GM19467 (cell line): Measurements from ENCODE around the gene WNT1.

ENCODE experiments used
- ATAC-seq: cut with Tn5 transposase; IDR thresholded peaks from one replicate; pipeline ENCODE4 v1.9.1; 2021; ENCODE audit warnings: mild to moderate bottlenecking, moderate library complexity; ENCODE audit not compliant: unreplicated experiment

Gene WNT1

DNA sequence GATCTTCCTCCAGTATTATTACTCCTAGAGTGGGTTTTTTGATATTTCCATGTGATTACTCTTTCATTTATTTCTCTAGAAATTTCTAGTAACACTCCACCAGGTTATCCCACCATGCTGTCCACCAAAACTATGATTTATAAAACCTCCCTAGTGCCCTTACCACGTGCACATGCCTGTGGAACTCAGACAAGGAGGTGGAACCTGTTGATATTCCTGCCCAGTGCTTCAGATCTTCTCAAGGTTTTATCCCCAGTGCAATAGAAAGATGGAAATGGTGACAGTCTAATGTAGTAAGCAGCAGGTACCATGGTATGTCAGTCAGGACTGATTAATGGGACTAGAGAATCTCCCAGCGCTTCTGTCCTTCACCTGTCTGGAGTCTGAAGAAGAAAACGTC, 17.3 kb upstream of the WNT1 start:
- no peak for ATAC-seq

DNA sequence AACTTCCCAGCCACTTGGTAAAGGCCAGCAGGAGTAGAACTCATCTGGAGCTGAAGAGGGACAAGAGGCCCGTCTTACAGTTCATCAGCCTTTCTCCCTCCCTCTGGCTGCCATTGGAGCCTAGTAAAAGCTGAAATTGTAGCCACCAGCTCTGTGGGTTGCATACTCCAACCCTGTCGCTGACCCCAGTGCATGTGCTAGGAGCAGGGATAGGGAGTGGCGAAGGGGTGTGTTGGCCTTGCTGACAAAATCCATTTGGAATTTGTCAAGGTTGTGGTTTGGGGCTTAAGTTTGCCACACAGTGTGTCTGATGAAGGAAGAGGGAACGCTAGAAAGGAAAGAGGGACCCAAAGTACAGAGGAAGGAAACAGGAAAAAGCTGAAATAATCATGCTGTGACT, 16.8 kb upstream of the WNT1 start:
- no peak for ATAC-seq

DNA sequence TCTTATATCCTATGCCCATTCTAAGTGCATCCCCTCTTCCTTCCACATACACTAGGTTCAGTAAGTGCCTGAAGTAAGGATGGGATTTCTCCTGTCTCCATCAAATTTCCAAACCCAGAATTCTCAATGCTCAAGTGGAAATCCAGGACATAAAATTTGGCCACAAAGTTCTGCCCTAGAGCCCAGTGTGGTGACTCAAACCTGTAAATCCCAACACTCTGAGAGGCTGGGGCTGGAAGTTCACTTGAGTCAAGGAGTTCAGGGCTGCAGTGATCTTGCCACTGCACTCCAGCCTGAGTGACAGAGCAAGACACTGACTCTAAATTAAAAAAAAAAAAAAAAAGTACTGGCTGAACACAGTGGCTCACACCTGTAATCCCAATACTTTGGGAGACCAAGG, 16.3 kb upstream of the WNT1 start:
- ATAC-seq = no peak

DNA sequence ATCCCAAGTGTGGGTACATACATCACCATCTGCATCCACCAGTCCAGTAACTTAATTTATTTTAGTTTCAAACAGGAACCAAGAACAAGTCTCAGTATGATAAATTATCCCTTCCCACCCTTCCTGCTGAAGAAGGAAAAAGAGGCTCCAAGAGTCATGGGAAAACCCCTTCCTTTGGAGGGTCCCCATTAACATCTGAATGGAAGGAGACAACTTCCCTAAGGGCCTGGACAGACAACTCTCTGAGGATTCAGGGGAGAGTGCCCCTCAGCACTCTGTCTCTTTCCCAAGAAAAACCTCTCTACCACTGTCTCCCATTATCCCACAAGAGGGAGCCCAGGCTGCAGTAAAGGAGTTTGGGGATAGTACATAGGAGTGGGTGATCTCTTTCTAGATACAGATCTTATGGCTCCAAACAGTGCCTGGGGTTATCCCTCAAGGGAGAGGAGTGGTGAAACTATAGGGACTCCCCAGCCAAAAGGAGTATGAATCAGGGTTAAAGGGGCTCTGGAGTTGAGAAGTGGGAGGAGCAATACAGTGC, 12.8 kb upstream of the WNT1 start:
- ATAC-seq = no peak

DNA sequence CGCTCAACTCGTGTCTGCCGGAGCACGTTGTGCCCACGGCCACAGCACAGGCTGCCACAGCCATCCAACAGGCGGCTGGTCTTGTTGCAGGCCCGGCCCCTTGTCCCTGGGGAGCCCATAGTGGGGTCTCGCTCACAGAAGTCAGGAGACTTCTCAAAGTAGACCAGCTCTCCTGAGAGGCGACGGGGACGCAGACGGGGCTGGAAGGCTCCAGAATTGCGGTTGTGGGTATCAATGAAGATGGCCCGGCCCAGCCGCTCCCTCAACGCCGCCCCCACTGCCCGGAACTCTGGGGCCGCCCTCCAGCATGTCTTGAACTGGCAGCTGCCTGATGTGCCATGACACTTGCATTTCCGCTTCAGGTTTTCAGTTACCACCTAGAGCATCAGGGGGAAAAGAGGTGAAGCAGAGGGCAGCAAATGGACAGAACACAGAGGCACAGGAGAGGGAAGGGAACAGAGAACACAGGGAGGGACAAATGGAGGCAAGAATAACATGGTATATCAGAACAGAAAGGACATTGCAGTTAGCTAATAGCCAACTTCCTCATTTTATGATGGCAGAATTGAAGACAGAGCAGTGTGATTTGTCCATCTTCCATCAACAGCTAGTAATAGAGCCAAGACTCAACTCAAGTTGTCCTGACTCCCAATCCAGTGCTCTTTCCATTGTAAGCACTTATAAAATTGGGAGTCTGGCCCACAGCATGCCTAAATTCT, 11.8 kb upstream of the WNT1 start:
- ATAC-seq = no peak

DNA sequence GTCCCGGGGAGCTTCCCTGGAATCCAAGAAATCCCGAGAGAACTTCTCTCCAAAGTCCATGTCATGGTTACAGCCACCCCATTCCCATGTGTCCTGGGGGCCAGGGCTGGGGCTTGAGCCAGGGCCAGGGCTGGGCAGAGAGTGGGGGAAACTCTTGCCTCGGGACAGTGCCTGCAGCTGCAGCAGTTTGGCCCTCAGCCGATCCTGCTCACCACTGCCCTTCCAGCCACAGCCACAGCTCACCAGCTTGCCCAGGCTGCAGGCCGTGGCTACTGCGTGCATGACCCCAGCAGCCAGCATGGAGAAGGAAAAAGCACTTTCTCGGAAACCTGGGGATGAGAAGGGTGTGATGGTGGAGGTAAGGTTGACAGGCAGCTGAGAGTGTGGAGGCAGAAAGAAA, 10.1 kb upstream of the WNT1 start:
- no peak for ATAC-seq

DNA sequence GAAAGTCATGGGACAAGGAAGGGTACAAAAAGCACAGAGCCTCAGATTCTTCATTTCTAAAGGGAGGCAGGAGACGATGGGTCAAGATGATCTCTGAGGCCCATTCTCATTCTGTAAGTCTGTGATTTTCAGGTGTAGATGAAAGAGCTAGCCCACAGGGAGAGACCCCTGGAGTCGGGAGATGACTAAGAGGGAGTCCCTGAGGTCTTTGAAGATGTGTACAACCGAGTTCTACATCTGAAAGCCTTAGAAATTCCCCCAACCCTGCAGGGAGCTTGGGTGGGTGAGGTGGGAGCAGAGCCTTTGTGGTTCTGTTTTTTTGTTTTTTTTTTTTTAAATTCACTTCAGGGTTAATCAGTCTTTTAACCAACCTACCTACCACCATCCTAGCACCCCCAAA, 9.7 kb upstream of the WNT1 start:
- ATAC-seq = no peak

DNA sequence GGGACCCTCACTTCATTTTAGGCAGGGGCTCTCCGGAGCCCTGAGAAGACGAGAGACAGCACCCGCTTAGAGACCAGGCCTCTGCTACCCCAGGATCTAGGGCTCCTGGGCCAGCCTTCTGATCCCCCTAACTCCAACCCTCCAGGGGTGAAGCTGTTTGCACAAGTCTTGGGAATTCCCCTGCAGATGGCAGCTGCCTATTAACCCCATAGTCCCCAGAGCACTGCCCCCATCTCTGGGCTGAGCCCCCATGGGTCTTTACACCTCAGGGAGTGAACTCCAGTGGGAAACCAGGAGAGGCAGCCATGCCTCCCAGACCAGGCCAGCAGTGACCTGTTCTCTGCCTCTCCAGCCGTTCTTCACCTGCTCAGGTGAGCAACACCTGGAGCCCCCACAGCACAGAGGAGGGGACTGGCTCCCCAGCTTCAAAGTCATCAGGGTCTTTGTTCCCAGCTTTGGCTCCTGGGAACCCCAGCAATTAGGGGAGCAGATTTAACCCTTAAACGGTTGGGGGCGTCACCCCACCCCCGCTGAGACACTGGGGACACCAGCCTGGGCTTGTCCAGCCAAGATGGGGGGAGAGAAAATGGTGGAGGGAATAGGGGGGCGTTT, 8.9 kb upstream of the WNT1 start:
- no peak for ATAC-seq

DNA sequence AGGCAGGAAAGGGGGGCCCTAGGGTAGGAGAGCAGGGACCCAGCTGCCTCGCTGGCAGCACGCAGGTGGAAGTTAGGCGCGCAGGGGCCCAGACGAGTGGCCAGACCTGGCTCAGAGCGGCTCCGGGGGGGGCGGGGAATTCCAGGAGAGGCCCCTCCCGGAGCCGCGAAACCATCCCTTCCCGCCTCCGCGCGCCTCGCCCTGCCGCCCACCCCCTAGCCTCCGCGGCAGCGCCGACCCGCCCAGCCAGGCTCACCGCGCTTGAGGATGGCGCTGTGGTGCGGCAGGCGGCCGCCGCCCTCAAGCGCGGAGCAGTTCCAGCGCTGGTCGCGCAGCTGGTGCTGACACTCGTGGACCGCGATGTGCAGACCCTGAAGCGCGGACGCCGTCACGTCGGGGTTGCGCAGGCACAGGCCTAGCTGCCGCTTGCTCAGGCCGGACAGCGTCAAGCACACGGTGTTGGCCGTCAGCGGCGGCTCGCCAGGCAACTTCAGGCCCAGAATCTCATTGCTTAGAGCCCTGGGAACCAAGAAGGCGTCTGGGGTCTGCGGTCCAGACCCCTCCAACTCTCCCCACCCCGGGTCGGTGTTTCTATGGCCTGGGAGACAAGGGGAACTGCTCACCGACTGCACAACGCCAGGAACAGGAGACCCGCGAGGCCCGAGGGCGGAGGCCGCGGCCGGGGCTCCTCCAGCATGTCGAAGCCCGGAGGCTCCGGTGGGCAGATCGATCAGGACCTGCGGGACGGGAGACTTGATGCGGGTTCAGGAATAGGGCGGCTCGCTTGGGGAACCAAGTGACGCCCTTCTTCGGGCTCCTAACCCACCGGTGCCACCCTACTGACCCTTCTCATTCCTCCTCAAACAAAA, 8.1 kb upstream of the WNT1 start:
- no peak for ATAC-seq

DNA sequence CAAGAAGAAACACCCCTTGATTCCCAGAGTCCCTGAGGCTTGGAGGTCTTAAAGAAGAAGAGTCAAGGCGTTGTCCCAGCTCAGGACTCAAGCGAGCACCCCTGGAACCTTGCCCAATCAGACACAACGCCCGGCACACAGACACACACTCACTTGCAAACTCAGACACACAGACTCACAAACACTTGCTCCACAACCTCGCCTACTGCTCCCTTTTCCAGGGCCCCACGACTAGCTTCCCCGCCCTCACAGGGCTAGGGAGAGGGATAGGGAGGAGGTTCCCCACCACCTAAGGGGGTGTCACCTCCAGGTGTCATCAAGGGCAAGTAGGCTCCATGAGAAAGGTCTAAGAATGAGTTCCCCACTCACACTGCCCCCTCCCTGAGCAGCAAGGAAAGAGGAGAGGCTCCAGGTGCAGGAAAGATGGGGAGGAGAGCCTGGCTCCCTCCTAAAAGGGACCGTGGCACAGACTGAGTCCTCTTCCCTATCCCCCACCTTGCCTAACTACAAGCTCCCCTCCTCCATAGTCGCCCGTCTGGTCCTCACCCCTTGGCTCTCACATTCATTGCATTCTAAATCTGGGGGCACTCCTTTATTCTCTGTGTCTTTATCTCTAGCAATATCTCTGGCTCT, 7.3 kb upstream of the WNT1 start:
- ATAC-seq = no peak

DNA sequence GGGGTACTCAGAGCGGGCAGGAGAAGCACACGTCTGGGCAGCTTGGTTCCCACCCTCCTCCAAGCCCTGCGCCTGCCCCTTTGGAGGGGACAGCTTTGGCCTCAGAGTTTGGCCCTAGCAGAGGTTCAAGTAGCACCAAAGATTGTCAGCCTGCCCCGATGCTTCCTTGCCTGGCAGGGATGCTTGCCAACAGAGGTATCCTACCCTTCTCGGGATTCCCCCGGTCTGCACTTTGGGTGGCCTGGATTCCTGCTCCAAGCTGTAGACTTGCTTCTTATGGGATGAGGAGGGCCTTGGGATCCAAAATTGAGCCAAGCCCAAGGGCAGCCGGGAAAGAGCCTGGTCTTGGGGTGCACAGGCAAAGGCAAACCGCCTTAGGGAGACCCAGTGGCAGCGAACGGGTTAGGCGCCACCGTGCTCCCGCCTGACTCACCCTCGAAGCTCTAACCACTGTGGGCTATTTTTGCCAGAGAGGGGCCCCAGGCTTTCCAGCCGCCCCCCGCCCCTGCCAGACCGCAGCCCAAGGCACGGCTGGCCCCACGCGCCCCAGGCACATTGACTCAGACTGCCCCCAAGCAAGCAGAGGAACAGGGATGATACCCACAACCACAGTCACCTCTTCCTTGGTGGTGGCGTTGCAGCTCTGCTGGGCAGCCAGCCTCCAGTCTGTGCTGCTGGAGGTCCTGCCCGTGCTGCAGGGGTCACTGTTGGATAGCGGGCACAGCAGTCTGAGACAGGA, 5.7 kb upstream of the WNT1 start:
- ATAC-seq = no peak

DNA sequence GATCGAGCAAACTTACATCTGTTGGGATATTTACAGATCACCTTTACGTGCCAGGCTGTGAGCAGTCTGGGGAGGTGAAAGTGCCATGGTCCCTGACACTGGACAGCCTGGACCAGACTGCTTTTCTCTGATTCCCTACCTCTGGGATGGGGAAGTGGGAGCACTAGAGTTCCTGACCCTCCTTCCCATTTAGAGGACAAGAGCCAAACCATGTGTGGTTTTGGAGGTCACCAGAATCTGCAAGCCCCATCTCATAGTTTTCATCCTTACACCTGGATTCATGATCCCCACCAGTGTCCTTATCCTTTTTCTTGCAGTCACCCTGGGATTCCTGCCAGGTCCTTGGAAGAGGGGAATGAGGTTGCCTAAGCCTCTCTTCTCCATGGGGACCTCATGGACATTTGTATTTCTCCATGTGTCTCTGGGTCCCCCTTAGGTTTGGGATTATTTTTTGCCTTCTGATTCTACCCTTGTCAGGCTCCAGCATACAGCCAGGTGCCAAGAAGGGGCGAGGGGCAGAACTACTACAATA, 5.1 kb upstream of the WNT1 start:
- ATAC-seq = no peak

DNA sequence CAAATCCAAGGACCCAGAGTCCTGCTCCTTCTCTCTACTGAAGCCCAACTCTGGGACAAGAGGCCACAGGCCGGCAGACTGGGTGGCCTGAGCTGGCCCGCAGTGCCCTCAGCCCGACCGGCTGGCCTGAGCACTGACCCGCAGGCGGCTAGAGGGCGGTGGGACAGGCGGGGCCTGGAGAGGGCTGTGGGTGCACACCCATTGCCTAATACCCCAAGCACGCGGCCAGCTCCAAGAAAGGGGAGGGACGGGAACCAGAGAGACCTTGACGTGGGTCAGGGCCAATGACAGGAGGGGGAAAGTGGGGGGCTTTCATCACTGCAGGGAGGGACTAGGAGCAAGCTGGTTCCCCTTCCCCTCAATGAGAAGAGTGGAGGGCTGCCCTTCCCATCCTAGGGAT, 4.6 kb upstream of the WNT1 start:
- ATAC-seq = no peak

DNA sequence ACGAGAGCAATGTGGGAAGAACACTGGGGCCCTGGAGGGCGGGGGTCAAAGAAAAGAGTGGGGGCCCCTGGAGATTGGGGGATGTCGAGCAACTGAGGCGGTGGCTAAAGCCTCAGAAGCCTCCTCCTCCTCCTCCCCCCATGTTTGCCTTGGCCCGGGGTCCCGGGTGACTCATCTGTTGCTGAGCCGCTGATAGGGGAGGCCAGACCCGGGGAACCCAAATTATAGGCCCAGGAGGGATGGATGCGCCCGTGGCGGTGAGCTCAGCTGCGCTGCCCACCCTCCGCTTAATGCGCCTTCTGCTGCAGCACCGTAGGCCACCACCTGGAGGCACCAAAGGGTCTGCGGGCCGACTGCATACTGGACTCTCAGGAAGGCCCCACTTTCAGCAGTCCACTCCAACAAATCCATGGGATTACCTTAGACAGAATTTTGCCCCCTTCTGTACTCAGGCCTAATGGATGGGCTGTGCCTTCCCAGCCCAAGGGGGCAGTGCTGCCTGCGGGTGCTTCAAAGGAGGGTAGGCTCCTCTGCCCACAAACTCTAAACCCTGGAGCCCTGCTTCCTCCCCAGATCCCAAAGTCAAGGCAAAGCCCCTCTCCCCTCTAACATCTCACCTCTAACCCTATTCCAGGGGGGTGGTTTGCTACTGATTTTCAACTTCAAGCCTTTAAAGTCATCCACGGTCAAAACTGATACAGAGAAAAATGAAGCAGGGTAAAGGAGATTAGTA, 4.0 kb upstream of the WNT1 start:
- no peak for ATAC-seq

DNA sequence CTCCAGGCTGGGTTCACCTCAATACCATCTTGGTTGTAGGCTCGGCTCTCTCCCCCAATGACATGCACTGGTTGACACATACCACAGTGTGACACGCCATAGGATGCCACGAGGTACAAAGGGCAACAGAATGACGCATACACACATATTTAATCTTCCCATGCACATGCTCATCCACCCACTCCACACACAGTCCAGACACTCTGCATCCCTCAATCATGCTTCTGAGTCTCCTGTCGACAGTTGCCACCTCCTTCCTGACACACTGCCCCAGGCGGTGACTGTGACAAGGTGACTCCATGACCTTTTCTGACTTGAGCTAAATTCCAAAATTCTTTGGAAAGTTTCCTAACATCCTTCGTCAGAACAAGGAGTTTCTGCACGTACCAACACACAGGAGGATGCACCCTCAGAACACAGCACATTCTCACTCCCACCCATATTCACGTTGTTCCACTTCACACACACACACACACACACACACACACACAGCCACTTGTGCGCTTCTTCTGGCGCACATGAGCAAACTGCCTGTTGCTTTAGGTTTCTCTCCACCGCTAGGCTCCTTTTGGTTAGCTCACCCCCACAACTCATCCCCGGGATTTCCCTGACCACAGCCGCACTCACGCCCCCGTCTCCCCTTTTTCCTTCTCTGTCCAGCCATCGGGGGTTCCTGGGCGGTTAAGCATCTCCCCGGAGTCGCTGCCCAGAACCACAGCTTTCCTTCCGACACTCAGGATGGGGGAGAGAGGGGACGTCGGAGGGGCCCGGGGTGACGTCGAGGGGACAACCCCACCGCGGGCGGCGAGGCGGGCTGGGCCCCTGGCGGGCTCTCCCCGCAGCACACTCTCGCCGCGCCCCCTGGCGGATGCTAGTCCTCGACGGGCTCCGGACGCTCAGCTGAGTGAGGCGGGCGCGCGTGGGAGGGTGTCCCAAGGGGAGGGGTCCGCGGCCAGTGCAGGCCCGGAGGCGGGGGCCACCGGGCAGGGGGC, 536 bp upstream of the WNT1 start:
- no peak for ATAC-seq

DNA sequence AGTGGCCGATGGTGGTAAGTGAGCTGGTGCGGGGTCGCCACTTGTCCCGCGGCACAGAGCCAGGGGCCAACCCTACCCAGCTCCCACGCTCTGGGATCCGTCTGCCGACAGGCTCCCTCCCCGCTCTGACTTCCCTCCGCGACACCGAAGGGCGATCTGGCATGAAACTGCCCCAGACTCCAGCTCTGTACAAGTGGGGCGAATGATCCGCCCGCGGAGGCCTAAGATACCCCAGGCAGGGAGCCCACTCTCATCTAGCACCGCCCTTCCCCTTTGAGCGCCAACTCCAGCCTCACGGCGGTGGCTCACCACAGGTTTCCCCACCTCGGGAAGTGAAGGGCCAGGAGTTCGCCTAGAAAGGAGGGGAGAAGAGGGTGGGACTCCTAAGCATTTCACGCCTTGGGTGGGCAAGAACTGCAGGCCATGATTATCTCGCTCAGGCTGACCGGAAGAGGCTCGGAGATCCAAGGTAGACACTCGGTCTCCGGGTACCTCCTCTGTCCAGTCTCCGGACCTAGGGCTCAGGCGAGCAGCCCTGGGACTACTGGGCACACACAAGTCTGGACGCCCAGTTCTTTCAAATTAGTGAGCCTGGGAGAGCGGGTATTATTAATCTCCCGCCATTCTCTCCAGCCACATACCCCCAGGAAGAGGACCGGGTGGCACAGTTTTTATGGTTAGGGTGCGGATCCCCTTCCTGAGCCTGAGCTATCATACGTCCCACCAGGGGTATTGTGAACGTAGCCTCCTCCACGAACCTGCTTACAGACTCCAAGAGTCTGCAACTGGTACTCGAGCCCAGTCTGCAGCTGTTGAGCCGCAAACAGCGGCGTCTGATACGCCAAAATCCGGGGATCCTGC, 849 bp downstream of the WNT1 start:
- no peak for ATAC-seq

DNA sequence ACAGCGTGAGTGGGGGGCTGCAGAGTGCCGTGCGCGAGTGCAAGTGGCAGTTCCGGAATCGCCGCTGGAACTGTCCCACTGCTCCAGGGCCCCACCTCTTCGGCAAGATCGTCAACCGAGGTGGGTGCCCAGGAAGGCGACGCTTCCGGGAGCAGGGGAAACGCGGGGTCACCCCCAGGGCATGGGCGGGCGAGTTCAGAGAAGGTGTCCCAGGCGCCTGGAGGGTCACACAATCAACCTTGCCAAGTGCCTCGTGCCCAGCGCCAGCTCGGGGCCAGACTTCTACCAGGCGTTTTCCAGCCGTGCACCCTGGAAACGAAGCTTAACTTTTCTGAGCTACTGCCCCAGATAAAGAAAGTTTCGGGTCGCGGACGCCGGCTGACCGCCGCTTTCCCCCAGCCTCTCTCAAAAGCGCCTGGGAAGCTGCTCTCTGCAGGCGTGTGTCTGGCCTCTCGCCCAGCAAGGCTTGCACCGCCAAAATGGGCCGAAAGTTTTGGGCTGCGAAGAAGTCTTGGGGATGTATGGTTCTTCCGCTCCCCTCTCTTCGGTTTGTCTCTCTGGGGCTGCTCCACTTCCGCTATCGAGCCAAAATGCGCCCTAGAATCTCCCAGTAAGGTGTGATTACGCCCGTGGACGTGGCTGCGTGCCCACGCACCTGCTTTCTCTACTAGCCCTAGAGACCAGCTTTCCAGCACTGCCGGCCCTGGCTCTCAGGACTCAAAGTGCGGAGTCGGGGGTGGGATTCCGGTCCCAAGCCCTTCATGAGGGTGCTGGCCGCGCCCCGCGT, 1.7 kb downstream of the WNT1 start:
- ATAC-seq = no peak
